ENCODE results near the gene HIGD1C.
"Not testable (repeated sequence)": the region's sequence is repeated elsewhere in the genome, so short reads cannot be mapped to it uniquely, and the experiment has no call there.

HIGD1C gene

GRCh38 chr12:50952510-50952909 is at the start of gene HIGD1C:
TSS of gene HIGD1C (plus strand) at chr12:50952544. CDS start at chr12:50953999, 1,455 bp downstream.
- ChIA-PET CTCF (no interaction called here), POLR2A (no interaction called here)
- no peak for DNase-seq (ENCODE audit: extremely low spot score)
- TF ChIP-seq, protein P1, sequence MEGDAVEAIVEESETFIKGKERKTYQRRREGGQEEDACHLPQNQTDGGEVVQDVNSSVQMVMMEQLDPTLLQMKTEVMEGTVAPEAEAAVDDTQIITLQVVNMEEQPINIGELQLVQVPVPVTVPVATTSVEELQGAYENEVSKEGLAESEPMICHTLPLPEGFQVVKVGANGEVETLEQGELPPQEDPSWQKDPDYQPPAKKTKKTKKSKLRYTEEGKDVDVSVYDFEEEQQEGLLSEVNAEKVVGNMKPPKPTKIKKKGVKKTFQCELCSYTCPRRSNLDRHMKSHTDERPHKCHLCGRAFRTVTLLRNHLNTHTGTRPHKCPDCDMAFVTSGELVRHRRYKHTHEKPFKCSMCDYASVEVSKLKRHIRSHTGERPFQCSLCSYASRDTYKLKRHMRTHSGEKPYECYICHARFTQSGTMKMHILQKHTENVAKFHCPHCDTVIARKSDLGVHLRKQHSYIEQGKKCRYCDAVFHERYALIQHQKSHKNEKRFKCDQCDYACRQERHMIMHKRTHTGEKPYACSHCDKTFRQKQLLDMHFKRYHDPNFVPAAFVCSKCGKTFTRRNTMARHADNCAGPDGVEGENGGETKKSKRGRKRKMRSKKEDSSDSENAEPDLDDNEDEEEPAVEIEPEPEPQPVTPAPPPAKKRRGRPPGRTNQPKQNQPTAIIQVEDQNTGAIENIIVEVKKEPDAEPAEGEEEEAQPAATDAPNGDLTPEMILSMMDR (IDR thresholded peaks at IDR 0.05; ENCODE audit: control extremely low read depth, extremely low read depth, low read depth, missing control alignments): no peak

- DNase-seq (ENCODE audit: extremely low spot score); CTCF ChIA-PET; POLR2A ChIA-PET: not testable (repeated sequence)
Measured at GRCh38 chr12:50908479-50908878, 43.9 kb upstream of the HIGD1C start.

- CTCF ChIA-PET: interaction anchor here (1.5 kb wide), 1 partner anchor 18 kb away, joined by 3 read pairs; no protein-coding TSS in a partner anchor
- POLR2A ChIA-PET; DNase-seq (ENCODE audit: extremely low spot score): not testable (repeated sequence)
Measured at GRCh38 chr12:50912361-50912760, 40.0 kb upstream of the HIGD1C start.

DNA sequence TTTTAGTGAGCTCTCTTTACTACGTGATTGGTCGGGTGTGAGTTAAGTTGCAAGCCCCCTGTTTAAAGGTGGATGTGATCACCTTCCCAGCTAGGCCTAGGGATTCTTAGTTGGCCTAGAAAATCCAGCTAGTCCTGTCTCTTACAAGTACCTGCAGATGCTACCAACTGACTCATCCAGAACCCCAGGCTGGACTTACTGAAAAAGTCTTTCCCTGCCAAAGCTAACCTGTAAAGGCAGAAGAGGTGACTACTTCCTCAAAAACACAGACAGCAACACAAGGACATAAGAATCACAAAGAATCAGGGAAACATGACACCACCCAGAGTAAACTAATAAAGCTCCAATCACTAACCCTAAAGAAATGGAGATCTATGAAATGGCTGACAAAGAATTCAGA is 39.1 kb upstream of the HIGD1C start:
- CTCF ChIA-PET: interaction anchor here (1.5 kb wide), 1 partner anchor 17 kb away, joined by 3 read pairs; no protein-coding TSS in a partner anchor
- POLR2A ChIA-PET: no interaction called here
- TF ChIP-seq, protein P1 (IDR thresholded peaks at IDR 0.05; ENCODE audit: control extremely low read depth, extremely low read depth, low read depth, missing control alignments): no peak
- DNase-seq (ENCODE audit: extremely low spot score): no peak

DNA sequence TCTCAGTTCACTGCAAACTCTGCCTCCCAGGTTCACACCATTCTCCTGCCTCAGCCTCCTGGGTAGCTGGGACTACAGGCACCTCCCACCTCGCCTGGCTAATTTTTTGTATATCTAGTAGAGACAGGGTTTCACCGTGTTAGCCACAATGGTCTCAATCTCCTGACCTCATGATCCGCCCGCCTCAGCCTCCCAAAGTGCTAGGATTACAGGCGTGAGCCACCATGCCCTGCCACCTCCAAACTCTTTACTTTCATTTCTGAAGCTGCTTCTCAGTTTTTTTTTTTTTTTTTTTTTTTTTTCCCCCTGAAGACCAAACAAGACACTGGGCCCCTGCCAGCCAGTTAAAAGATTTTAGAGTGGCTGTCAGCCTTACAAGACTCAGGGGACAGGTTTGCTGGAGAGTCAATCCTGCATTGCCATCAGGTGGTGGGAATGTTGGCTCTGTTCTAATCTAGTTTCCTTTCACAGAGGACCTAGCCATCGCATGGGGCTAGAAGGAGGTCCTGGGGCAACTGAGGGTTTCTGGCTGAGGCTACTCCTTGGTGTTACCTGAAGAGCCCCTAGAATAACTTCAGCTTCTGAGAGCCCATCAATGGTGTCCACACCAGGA is 37.4 kb upstream of the HIGD1C start:
- ChIA-PET CTCF (interaction anchor here (1.0 kb wide), 1 partner anchor 15 kb away, joined by 3 read pairs; no protein-coding TSS in a partner anchor), POLR2A (interaction anchor here (0.6 kb wide), 1 partner anchor 137 kb away, joined by 6 read pairs; no protein-coding TSS in a partner anchor)
- no peak for DNase-seq (ENCODE audit: extremely low spot score)
- TF ChIP-seq, protein P1 (IDR thresholded peaks at IDR 0.05; ENCODE audit: control extremely low read depth, extremely low read depth, low read depth, missing control alignments): no peak

GRCh38 chr12:50916292-50916691 is 36.1 kb upstream of the HIGD1C start:
- ChIA-PET CTCF (no interaction called here), POLR2A (no interaction called here)
- TF ChIP-seq, protein P1 (IDR thresholded peaks at IDR 0.05; ENCODE audit: control extremely low read depth, extremely low read depth, low read depth, missing control alignments): no peak
- no peak for DNase-seq (ENCODE audit: extremely low spot score)

DNA sequence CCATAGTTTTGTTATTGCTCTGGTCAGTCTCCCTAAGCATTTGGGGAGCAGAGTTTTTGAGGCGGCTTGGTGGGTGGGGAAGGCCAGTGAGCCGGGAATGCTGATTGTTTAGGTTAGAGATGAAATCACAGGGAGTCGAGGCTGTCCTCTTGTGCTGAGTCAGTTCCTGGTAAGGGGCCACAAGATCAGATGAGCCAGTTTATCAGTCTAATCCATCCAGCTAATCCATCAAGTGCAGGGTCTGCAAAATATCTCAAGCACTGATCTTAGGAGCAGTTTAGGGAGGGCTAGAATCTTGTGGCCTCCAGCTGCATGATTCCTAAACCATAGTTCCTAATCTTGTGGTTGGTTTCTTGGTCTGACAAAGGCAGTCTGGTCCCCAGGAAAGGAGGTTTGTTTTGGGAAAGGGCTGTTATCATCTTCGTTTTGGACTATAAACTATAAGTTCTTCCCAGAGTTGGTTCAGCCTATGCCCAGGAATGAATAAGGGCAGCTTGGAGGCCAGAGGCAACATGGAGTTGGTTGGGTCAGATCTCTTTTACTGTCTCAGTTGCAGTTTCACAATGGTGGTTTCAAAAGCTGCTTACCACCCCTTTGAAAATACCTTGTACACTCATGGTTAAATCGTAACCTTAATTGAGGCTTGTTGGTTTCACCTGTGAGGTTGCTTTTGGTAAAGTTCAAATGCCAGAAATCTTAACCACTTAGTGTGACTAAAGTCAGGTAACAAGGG is 33.6 kb upstream of the HIGD1C start:
- DNase-seq (ENCODE audit: extremely low spot score): no peak
- CTCF ChIA-PET: no interaction called here
- POLR2A ChIA-PET: no interaction called here
- TF ChIP-seq, protein P1 (IDR thresholded peaks at IDR 0.05; ENCODE audit: control extremely low read depth, extremely low read depth, low read depth, missing control alignments): no peak
